ENCODE results near the gene AUTS2.

The AUTS2 gene

DNA sequence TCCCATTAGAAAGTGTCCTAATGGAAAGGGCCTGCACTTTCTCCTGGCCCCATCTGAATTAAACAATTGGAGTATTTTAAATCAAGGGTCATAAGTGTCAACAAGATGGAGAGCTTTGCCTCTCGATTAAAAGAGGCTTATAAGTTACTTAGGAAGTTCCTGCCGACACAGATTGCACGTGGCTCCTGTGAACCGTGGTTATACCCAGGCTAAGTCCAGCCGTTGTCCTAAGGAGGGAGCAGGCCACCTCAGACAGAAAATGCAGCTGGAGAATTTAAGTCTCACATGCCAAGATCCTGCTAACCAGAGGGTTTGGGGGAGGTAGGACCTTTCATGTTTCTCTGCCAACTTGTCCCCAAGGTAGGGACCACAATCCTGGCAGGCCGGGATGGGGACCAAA, 907.2 kb downstream of the AUTS2 start:
- DNase-seq (ENCODE audit: low spot score): no peak

DNA sequence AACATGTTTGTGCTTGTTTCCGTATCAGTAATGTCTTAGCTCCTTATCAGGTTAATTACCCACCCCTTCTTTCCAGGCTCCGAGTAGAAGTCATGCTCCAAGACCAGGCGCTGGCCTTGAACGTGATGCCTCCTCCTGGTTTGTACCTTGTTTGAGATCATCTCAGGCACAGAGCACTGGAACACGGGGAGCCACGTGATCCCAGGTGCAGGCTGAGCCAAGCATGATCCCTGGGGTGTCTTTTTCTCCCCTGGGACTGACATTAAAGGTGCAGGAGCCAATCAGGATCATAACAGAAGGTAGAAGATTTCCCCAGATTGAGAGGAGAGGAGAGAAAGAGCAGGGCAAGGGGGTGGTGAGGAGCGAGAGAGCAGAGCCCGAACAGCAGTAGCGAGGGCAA, 907.6 kb downstream of the AUTS2 start:
- no peak for DNase-seq (ENCODE audit: low spot score)

DNA sequence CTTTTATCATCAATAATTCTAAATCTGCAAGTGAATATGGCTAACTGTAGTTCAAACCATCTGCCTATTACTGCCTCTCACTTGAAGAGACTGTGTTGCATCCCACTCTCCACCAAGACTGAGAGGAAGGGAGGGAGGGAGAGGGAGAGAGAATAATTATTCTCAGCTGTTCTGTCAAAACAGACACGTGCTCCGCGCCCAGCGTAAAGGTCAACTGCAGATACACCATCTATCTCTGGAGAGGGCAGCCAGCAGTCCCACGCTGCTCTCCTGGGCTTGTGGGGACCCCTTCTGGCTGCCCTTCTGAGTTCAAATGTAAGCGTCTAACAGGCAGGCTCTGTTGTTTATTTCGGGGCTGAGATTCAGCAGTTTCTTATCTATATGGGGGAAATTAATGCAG, 908.2 kb downstream of the AUTS2 start:
- DNase-seq (ENCODE audit: low spot score): no peak

DNA sequence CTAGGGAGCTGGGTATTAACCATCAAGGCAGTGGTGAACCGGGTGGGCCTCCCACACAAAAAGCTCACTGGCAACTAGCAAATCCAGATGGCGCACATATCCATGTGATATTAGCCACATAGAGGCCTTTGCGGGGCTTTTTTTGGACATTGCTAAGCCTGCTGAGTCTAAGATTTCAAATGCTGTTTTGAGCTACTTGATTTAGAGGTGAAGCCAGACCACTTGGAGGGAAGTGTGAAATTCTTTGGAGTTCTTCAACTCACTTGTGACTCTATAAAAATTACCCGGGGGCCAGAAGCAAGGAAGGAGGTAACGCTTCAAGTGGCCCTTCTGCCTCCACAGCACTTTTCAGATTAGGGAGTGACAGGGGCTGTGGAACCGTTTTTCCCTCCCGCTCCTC, 913.9 kb downstream of the AUTS2 start:
- DNase-seq (ENCODE audit: low spot score): no peak

DNA sequence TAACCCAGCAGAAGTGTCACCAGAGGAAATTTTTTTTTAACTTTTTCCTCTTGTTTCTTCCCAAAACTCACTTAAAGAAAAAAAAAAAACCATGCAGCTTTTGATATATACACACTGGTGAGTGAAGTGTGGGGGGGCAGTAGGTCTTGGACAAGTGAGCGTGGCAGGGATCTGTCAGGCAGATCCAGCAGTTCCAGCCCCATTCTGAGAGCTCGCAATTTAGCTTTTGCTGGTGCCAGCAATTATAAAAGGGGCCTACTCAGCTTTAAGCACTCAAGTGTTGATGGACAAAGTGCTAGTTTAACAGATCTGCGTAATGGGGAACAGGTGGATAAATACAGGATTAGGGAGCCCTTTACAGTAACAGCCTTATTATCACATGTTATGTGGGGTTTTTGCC, 914.5 kb downstream of the AUTS2 start:
- DNase-seq (ENCODE audit: low spot score): no peak

DNA sequence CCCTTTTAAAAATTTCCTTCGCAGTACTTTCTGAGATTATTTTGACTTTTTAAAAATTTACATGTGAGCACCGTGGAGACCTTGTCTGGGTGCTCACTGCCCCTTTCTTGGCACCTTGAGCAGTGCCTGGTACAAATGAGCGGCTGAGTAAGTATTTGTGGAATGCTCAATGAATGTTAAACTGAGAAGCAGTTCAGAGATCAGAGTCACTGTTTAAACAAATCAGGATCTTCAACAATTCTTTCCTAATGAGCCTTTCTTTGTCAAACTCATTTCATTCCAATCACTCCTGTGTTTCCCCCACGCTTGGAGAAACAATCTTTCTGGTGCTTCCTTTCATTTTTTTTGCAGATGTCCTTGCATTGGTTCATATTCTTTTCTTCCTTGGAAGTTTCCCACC, 922.3 kb downstream of the AUTS2 start:
- no peak for DNase-seq (ENCODE audit: low spot score)

DNA sequence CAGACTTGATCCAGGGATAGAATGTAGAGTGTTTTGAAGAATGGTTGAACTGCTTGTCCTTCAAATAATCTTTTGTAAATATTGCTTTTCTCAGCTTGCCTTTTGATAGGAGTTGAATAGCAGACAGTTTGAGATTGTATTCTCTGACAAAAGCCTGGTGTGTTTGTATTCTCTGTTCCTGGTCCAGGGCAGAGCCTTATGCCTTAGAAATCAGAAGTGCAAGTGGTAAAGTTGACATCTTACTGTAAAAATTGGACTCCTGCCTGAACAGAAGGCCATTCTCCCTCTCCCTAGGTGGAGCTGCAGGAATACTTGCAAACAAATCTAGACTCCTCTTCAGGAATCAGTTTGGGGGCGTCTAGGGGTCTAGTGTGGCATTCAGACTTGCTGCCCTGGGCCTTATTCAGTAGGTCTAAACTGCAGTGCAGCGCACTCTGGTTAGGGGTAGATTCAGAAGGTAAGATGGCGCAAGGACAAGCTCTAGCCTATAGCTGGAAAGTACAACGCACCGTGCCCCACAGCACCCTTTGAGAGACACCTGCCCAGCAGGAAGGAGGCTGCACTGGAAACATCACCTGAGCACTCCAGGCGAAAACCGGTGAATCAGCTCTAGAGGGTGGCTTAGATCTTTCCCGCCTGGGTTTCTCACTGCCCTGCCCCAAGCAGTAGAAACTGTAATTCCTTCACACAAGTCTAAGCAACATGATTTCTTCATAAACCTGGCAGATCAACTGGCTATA, 925.1 kb downstream of the AUTS2 start:
- DNase-seq (ENCODE audit: low spot score): no peak

DNA sequence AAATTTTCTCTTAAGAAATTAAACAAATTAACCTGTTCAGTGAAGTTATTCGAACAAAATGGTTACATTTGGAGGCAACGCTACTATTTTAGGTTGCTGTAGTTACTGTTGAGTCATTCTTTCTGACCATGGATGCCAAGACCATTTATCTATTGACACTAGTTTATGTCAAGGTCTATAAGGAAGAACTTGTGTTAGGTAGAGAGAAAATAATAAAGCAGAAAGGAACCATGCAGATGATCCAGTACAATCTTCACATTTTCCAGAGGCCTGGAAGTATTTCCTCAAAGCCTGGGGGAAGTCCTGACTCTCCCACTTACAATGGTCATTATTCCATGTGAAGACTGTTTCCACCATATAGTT, 925.7 kb downstream of the AUTS2 start:
- no peak for DNase-seq (ENCODE audit: low spot score)

DNA sequence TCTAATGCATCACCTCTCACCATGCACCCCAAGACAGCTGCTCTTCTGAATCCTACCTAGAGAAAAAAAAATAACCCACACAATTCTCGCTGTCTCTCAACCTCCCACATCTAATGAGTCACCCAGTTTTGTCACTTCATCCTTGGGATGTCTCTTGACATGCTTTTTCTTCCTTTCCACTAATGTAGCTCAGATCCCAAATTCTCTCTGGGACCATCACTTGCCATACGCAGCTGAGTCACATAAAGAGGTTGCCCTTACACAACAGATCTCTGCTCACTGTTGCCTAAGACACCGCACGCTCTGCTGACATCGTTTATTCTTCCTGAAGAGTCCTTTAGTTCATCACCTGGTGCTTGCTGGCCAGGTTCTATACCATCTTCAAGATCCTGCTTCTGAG, 927.7 kb downstream of the AUTS2 start:
- DNase-seq (ENCODE audit: low spot score): no peak

DNA sequence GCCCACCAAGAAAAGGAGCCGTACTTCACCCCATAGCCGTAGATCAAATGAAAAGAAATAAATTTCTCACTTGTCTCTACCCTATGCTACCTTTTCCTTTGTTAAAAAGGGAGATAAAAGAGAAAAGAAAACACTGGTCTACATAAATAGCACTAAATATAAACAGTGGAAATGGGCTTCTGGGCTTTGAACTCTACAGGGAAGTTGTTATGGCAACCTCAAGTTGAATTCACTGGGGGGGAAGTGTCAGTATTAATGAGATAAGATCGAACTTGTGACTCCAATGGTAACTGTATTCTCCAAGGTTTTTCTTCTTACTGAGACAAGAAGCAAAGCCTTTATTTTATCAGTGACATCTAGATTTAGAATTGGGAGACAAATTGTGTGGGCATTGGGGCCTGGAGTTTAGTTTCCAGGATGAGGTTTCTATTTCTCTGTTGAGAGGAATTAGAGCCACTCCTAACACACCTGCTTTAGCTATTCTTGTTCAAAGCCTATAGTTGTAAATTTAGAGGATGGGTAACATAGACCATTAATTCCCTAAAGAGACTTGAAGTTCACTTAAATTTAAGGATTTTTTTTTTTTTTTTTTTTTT, 929.3 kb downstream of the AUTS2 start:
- DNase-seq (ENCODE audit: low spot score): no peak

DNA sequence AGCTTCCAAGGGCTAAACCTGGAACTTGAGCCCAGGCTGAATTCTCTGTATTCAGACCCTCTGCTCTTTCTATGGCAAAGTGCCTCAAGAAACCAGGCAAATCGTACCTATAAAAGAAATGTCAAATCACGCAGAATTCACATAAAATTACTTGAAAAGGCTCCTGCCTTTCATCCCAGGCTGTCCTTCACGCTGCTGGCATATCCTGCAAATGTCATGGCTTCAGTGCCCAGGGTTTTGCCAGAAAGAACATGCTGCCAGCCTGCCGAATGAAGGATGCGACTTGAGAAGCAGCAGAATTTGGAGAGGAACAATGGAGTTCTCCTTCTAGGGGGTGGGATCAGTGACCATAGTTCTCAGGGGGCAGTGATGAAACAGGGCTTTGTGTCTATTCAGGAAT, 931.2 kb downstream of the AUTS2 start:
- no peak for DNase-seq (ENCODE audit: low spot score)

DNA sequence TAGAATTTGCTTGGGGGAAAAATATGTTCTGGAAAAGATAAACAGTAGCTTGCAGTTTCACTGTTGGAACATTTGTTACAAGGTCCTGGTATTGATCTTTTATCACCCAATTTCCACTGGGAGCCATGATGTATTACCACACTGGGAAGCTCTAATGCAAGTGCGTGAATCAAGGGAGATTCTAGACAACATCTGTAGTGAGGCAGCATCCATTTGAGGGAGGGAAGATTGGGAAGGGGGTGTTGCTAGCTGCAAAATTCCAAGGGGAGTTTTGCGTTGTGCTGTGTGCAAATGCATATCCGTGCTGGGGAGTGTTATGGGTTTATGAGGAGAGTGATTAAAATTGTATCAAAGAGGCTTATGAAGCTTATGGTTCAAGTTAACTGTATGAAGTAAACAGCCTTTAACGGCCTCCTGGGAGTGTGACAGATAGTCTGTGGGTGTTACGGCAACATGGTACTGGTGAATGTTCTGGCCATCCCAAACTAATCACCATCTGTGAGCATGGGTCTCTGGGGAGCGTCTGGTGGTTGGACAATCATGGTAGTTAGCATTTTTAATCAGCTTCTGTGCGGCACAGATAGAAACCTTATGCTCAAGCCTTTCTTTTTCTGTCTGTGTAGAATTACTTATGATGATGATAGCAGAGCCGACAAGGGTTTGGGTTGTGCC, 931.8 kb downstream of the AUTS2 start:
- DNase-seq (ENCODE audit: low spot score): no peak

DNA sequence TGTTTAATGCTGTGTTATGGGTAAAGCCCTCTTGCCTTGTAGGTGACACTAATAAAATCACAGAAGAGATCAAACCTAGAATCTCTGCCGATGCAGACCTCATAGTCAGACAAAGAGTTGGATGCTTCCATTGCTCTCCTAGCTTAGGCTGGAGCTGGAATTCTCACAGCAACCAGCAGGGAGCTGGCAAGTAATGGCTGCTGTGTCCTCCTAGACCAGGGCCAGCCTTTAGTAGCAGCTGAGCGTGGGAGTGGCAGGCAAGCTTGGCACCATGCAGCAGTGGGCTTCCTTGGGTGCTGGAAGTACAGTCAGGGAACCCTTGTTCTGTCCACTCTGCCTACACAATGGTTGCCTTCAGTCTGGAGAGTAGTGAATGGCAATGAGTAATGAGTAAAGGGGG, 935.3 kb downstream of the AUTS2 start:
- no peak for DNase-seq (ENCODE audit: low spot score)

DNA sequence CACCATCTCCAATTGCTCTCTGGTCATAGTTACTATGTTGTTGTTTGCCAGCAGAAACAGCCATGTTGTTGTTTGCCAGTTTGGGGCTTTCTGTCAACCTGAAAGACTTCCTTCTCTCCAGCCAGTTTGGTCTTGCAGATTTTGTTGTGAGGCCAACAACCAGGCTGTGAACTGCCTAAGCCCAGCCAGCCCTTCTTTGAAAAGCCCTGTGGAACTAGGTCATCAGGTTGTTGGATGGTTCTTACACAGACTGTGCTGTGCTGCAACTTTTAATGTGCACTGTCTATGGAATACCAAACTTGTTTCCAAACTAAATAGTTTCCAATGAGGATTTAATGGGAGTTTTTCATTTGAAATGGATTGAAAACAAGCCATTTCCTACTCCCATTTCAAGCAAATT, 940.9 kb downstream of the AUTS2 start:
- no peak for DNase-seq (ENCODE audit: low spot score)

DNA sequence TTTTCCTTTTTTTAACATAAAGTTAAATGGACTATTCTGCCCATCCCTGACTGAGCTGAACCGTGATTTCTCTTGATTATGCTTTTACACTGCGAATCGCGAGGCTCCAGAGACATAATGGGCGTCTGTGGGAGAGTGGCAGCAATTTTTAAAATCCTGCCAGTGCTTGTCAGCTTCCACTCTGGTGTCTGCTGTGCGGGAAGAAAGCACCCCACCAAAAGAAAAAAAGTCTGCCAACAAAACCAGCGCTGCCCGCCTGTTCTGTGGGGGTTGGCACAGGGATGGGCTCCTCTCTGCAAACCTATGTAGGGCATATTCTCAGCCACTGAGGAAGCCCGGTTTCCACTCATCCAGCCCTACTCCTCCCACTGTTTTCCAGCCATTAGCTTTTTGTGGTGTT, 941.3 kb downstream of the AUTS2 start:
- no peak for DNase-seq (ENCODE audit: low spot score)

DNA sequence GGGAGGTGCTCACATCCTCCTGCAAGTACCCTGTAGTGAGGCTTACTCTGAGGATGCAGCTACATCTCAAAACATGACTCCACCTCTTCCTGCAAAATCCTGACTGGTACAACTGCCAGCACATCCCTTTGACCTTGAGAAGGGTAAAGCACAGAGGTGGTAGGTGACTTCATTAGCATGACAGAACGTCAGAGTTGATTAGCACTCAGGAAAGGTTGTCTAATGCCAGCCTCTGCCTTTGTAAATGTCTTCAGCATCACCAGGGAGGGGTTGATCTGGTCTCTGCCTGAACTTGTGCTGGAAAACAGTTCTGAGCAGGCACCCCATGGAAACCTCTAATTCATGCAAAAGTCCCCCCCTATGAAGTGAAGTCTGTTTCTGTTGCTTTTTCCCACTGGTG, 942.4 kb downstream of the AUTS2 start:
- no peak for DNase-seq (ENCODE audit: low spot score)

DNA sequence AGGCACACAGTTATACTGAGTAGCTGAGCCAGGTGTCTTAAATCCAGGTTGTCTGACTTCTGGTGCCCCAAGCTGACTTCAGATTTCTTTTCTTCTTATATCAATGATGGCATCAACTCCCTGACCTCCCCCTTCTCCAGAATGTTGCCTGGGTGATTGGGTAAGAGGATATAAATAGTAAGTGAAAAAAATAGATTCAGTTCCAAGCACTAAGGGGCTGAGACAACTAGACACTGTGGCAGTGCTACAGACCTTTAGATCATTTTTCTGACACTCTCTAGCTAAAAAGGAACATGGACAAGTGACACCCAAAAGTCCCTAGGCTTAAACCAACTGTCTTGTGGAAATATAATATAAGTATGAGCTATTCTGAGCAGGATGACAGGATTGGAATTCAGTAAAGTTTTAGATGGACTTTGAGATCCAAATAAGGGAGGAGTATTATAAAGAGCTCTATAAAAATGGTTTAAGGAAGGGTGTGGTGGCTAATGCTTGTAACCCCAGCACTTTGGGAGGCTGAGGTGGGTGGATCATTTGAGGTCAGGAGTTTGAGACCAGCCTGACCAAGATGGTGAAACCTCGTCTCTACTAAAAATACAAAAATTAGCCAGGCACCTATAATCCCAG, 944.6 kb downstream of the AUTS2 start:
- no peak for DNase-seq (ENCODE audit: low spot score)

DNA sequence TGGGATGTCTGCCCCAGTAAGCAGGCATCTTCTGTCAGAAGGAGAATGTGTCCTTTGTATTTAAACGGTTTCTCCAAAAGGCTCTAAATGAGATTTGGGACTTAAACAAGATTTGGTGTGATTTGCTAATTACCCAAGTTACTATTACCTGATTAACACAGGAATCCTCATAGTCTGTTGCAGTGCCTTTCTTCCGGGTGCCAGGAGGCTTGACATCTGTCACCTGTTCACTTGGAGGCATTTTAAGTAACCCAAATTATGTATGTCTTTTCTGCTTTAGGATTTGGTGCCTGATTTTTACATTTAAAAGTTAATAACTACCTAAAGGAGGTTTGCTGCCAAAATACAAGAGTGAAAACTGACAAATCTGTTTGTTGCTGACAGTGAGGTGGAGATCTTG, 945.7 kb downstream of the AUTS2 start:
- DNase-seq (ENCODE audit: low spot score): no peak

DNA sequence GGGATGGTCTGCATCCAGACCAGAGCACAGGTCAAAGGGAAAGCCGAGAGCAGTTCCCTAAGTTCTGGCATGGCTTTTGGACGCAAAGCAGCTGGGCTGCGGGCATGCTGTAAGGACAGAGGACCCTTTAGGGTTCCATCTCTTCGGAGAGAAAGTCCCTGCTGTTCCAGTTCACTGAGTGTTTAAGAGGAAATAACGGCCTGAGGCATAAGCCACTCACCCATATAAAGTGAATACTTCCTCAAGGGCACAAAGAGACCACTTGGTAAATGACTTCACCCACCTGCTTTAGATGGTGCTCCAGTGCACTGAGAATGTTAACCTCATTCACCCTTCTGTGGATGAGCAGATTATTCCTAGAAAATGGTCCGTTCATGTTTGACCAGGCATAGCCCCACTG, 946.9 kb downstream of the AUTS2 start:
- no peak for DNase-seq (ENCODE audit: low spot score)

DNA sequence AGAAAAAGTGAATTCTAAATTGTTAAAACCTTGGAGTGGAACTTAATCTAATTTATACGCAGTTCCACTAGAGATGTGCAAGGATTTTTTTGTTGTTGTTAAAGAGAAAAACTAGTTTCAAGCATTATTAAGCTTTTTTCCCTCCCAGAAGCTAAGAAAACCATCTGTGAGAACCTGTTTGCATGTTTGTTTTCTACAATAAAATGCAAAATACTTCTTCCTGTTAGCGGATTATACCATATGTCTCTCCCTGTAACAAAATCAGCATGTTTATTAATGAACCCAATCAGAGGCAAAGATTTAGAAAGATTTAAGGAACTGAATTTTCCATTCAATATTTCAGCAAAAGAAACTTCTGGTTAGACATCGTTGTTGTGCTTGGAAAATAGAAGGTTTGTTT, 953.9 kb downstream of the AUTS2 start:
- no peak for DNase-seq (ENCODE audit: low spot score)

DNA sequence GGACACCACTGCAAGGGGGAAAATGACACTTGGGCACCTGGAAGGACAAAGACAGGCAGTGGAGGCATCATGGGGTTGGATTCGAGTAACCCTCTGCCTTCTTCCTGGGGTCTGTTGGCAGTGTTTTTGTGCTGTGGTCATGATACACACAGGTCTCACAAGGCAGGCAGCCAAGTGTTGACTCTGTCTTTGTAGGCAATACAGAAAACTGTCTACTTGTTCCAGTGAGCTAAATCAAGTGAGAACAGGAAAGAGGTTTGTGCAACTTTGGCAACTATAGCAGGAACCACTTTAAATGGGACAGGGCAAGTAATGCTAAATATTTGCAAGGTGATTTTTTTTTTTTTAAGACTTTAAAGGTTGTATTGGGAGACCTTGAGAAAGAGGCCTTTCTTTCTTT, 955.1 kb downstream of the AUTS2 start:
- no peak for DNase-seq (ENCODE audit: low spot score)

DNA sequence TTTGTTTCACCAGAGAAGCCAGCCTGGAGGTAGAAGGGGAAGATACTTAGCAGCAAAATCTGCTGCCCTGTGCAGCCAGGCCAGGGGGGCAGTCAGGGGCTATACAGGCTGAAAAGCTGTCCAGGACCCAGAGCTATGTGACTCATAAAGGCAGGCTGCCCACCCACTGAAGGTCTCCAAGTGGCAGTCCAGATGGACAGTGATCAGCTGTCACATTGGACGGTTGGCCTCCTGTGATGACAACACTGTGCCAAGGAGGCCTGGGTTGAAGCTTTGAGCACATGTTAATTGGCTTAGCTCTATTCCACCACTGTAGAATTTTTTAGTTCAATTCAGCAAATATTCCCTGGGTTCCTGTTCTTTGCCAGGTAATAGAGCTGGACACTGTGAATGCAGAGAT, 956.4 kb downstream of the AUTS2 start:
- no peak for DNase-seq (ENCODE audit: low spot score)

DNA sequence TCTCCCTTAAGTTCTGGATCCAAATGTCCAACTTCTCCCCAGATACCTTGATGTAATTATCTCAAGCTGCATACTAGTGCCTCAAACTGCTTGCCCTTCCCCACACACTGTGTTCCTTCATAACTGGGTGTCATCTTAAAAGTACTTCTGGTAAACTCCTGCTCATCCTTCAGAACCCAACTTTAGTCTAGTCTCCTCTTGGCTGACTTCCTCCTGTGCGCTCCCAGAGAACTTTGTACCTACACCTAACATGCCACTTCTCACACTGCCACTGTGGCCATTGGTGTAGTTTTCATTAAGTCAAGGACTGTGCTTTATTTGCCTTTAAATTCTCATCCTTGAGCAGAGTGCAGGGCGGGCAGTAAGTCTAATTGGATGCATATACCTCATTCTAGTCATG, 958.5 kb downstream of the AUTS2 start:
- no peak for DNase-seq (ENCODE audit: low spot score)
